ENCODE results near the gene CD244.

CD244 gene

DNA sequence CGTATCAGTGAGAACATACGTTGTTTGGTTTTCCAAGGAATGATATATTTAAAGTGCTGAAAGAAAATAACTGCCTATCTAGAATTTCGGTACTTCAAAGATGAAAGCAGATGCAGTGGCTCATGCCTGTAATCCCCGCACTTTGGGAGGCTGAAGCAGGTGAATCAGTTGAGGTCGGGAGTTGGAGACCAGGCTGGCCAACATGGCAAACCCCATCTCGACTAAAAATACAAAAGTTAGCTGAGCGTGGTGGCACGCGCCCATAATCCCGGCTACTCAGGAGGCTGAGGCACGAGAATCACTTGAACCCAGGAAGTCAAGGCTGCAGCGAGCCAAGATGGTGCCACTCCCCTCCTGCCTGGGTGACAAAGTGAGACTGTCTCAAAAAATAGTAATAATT is 16.4 kb downstream of the CD244 start:
- DNase-seq (ENCODE audit: low read depth) = no peak

DNA sequence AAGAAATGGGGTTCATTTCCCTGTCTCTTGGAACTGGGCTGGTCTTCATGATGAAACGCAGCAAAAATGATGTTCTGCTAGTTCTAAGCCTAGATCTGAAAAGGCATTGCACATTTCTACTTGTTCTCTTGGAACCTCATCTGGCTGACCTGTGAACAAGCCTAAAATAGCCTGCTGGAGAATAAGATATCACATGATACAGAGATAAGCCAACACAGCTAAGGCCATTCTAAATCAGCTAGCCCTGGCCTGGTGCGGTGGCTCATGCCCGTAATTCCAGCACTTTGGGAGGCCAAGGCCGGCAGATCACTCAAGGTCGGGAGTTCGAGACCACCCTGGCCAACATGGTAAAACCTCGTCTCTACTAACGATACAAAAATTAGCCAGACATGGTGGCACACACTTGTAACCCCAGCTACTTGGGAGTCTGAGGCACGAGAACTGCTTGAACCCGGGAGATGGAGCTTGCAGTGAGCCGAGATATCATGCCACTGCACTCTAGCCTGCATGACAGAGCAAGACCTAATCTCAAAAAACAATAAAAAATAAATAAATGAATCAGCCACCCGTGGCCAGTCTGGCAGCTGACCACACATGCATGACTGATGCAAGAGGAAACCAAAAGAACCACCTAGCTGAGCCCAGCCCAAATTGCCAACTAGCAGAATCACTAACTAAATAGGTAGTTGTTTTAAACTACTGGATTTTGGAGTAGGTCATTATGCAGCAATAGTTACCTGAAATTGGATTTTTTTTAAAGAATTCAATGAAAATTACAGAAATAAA is 18.0 kb downstream of the CD244 start:
- no peak for DNase-seq (ENCODE audit: low read depth)

DNA sequence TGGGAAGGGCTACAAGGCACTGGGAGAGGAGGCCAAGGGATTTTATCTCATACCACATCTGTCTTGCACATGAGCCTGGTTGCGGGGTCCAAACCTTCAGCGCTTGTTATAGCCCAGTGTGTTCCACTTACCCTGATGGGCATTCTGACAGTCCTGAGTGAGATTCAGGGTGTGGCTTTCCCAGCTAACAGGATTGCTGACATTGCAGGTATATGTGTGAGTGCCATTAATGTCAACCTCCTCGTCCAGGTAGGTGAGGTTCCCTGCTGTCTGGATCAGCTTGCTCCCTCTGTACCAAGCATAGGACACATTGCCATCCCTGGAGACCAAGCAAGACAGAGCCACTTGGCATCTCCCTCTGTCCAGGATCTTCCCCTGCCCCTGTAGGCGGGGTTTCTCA is 21.6 kb downstream of the CD244 start:
- DNase-seq (ENCODE audit: low read depth) = no peak

DNA sequence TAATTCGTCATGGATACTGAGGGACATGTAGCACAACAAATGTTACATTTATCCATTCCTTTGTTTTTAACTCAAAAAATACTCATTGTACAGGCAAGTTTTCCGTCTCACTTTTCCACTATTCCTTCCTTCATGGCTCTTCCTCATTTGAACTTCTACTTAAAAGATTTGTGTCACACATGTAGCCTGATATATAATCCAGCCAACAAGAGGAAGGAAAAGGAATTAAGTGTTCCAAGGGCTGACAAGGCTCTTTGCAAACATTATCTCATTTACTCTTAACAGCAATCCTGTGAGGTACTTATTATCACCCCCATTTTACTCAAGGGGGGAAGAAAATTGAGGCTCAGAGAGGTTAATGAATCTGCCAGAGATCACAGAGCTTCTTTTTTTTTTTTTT is 22.9 kb downstream of the CD244 start:
- DNase-seq (ENCODE audit: low read depth) = no peak

DNA sequence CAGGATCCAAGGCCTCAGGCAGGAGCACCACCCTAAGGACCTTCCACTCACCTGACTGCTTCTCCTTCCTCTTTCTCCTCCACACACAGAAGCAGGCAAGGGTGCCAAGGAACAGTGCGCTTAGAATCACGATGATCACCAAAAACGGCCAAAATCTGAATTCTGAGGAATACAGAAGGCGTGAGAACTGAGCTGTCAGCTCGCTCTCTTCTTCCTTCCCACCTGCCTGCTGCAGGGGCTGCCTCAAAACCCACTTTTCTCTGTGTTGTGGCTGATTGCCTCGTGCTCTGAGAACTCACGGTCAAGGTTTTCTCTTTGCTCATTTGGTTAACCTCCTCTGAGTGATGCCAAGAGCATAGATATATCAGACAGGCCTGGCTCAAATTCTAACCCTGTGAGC is 23.8 kb downstream of the CD244 start:
- no peak for DNase-seq (ENCODE audit: low read depth)

DNA sequence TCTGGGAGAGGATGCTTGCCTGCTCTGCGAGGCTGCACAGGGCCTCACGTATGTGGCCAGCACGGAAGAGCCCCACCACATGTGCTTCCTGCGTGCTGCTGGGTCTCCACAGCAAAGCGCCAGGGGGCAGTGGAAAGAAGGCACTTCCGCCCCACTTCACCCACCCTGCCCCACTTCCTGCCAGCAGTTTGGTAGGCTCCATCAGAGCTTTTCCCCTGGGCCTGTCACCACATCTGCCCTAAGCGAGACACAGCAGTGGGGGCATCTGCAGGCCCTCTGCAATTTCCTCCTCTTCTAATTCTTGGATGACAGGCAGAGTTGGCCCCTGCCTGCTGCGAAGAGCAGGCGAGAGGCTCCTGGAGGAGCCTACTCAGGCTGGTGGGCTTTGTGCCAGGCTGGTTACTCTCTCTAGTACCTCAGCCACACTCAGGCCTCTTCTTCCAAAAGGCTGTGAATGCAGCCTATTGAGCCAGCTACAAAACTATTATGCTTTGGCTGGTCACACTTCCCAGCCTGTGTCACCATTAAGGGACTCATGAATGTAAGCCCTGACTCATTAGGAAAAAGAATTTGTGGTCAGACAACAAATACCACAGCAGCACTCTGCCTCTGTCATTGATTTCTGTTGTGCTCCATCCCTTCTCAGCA is 25.0 kb downstream of the CD244 start:
- DNase-seq (ENCODE audit: low read depth) = peak; percentile 67

DNA sequence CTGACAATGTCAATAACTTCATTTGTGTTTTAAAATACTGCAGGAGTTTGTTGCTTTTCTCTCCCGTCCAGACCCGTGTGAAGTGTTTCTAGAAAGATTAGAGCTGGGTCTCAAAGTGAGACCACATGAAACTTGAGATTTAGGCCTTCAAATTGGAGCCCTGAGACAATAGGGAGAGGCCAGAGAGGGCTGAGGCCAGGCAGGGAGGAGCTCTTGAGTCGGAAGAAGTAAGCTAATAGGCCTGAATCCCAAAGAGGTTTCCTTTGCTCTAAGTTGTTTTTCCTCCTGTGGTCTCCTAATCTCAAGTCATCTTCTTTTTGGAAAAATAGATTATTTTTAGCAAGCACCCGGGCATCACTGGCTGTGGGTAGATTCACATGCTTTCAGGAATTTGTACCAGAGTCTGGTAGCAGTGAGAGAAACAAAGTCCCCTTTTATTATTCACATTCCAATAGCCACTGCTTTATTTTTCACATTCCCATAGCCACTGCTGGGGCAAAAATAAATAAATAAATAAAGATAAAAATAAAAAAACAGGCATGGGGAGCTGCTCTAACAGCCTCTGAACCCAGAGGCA is 25.6 kb downstream of the CD244 start:
- no peak for DNase-seq (ENCODE audit: low read depth)

DNA sequence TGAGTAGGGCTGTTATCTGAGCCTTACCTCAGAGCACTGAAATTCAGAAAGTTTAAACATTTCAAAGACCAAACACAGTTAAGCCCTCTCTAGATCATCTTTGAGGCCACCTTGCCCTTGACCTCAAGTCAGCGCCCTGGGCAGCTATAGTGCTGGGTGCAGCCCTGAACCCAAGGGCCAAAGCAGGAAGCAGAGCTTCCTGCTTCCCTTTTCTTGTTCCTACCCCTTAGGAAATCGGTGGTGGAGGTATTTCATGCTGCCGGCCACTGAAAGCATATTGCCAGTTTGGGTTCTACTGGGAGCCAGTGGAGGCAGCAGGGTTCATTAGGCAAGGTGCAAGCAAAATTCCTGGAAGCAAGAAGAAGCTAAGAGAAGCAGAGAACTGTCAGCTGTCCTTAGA is 26.1 kb downstream of the CD244 start:
- DNase-seq (ENCODE audit: low read depth) = no peak

DNA sequence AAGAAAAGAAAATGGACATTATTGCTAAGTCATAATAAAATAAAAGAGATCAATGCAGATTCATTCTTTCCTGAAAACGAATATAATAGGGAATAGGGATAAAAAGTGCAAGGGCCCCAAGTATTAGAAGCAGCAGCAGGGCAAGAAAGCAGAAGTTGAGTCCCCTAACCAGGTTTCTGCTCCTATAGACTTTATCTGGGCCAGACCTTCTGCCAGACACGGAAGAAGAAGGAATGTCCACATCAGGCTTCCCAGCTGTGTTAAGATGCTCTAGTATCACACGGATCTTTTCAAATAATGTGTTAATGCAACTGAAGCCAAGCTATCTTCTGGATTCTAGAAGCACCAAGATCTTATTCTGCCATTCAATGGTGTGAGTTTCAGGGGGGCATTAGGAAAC is 26.9 kb downstream of the CD244 start:
- no peak for DNase-seq (ENCODE audit: low read depth)

DNA sequence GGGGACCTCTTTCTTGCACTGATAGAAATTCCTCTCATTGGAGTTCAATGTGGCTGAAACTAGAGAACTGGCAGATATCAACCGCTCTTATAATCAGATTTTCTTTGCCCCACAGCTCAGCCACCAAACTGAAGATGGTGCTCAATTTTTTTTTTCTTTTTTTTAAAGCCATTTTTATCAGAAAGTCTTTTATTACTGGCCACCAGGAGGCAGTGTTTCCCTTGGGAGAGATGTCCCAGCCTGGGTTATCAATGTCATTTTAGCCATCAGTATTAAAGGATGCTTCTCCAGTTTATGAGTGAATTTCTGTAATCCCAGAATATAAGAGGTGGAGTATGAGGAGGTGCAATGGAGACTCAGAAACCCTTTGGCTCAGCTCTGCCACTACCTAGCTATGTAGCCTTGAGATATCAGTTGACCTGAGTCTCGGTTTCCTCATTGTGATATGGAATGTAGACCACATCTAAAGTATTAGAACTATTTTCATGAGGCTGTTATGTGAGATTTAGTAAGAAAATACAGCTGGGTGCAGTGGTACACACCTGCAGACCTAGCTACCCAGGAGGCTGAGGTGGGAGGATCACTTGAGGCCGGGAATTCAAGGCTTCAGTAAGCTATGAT is 27.6 kb downstream of the CD244 start:
- DNase-seq (ENCODE audit: low read depth) = peak; percentile 30

DNA sequence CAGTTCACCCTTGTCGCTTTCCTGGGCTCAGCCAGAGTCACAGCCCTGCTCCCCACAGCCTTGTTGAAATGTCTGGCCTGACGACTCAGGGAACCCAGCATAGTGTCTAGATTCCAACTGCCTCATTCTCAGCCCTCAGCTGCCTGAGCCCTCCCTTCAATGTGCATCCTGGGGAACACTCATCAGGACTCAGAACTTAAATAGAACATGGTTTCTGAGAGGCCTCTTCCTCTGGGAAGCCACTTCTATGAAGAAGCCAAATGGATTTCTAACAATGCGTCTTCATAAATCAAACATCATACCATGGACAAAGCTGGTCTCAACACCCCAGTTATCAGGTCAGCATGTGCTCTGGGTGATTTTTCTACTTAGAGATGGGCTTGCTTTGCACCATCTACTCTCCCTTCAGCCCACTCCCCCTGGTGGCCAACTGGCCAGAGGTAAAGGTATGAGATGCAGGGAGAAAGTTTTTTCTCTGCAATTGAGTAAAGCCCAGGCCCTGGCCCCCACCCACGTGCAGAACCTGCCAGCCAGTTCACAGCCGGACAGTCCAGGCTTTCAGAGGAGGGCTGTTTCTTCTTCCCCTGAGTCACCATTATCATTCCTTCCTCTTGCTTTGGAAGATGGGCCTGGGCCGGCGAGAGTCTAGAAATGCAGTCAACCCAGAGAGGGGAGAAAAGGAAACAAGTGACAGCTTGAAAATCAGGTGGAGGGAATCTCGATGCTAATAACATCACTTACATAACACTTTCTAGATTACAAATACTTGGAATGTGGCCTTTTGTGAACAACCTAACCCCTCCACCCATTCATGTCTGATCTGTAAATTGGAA is 32.1 kb downstream of the CD244 start:
- DNase-seq (ENCODE audit: low read depth) = peak; percentile 71

DNA sequence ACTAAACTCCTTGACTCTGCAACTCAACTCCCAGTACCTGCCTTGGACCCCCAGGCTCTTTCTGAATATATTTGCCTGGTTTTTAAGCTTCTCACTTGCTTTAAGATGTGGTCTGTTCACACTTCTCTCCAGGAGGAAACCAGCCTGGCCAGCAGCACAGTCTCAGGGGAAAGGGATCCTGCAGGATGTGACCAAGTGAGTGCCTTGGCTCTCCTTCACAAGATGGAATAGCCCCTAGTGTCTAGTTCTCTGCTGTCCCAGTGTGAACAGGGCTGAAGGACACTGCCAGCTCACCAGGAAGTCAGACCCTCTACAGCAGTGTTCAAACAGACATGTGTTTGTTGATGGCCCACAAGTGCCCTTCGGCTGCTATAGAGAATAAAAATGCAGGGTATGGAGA is 32.9 kb downstream of the CD244 start:
- DNase-seq (ENCODE audit: low read depth) = no peak

DNA sequence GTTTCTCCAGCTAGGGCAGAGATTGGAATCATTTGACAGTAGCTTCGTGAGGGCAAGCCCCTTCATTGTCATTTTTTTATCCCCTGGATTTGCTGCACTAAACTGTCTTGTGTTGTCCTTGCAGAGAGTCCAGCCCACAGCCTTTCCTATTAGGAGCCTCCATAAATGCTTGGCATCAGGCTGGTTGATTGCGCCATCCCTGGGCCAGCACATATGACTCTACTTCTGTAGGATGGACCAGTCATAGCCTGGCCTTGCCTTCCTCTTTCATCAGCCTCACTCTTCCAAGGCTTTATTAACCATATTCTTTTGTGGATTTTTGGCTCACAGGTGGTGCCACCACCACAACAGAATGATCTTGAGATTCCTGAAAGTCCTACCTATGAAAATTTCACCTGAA is 35.3 kb downstream of the CD244 start:
- DNase-seq (ENCODE audit: low read depth) = no peak

DNA sequence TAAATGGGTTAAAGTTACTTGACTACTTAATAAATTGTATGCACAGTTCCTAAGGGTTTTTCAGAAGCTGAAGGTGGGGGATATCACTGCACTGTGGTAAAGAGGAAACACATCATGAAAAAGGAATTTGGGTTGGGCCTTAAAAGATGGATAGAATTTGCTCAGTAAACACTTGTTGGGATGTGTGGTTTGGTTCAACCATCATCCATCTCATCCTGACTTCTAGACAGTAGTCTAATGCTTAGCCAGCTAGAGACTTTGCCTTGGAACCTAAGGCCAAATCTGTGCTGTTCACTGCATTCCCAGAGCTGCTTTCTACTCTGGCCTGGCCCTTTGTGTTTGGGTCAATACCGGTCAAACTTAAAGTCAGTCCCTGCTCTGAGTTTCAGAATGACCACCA is 36.1 kb downstream of the CD244 start:
- DNase-seq (ENCODE audit: low read depth) = no peak

DNA sequence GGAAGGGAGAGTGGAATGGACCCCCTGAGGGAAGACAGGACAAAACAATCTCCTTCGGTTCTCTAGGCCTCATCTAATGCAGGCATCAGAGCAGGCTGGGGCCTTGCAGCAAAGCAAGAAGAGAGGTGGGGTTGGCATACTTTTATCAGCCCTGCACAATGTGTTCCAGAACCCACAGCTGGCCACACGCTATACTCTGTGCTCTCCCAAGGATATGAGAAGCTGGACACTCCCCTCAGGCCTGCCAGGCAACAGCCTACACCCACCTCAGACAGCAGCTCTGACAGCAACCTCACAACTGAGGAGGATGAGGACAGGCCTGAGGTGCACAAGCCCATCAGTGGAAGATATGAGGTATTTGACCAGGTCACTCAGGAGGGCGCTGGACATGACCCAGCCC is 39.4 kb downstream of the CD244 start:
- no peak for DNase-seq (ENCODE audit: low read depth)

DNA sequence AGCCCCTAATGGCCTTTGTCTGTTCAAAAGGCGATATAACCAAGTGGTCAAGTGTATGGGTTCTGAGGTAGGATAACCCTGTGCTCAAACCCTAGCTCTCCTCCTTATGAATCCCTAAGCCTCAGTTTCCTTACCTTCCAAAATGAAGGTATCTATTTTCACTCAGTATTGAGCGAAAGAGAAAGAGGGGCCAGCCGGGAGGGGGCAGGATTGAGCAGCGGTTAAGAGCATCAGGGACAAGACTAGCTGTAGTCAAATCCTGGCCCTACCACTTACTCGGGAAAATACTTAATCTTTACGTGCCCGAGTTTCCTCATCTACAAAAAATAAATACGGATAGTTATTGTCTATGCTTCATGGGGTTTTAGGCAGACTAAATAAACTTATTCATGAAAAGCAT is 41.1 kb downstream of the CD244 start:
- DNase-seq (ENCODE audit: low read depth) = no peak

DNA sequence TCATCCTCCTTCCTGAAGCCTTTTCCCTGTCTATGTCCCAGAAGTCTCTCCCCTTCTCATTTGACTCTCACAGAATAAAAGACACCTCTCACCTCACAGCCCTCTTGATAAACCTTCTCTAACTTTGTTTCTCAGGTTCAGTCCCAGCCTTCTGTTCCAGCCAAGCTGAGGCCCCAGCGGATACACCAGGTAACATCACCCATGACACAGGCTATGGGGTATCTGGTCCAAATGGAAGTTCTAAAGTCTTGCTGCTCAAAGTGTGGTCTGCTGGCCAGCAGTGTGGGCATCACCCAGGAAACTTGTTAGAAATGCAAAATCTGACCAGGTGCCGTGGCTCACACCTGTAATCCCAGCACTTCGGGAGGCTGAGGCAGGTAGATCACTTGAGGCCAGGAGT is 43.5 kb downstream of the CD244 start:
- no peak for DNase-seq (ENCODE audit: low read depth)

DNA sequence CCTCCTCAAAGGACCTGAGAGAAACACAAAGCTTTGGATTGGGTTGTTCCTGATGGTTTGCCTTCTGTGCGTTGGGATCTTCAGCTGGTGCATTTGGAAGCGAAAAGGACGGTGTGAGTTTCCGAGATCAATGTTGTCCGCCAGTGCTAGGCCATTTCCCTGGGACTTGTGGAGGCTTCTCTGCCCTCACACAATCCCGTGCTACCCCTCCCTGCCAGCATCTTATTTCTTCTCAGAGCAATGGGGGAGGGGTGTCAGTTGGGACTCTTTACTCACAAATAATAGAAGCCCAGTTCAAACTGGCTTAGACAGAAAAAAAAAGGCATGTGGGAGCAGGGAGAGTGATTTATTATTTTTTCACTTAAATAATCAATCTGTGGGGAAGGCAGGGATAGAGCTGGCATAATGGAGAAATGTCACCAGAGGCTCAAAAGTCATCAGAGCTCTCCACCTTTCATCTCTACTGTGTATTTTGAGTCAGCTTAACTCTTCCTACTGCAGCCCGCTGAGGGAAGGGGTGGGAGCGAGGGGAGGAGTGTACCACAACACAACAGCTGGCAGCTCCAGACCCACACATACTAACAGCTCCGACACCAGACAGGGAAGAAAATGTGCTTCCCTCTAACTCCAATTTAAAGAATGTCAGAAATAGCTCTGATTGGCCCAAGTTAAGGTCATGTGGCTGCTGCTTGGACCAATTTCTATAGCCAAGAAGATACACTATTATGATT is 44.3 kb downstream of the CD244 start:
- no peak for DNase-seq (ENCODE audit: low read depth)

DNA sequence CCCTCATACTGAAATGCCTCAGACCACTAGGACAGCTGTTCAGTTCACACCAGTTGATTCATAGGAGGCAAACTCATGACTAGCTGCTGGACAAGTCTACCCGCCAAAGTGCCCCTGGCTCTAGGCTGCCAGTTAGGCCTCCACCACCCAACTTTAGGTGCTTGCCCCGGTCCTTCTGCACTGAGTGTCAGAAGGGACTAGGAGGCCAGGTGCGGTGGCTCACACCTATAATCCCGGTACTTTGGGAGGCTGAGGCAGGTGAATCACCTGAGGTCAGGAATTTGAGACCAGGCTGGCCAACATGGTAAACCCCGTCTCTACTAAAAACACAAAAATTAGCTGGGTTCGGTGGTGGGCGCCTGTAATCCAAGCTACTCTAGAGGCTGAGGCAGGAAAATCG is 47.8 kb downstream of the CD244 start:
- DNase-seq (ENCODE audit: low read depth) = no peak

DNA sequence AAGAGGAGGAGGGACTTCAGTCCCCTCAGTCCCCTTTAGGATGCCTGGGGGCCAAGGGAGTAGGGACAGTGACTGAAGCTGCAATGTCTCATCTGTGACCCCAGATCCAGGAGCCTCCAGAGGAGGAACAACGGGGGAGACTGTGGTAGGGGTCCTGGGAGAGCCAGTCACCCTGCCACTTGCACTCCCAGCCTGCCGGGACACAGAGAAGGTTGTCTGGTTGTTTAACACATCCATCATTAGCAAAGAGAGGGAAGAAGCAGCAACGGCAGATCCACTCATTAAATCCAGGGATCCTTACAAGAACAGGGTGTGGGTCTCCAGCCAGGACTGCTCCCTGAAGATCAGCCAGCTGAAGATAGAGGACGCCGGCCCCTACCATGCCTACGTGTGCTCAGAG is 48.4 kb downstream of the CD244 start:
- no peak for DNase-seq (ENCODE audit: low read depth)

DNA sequence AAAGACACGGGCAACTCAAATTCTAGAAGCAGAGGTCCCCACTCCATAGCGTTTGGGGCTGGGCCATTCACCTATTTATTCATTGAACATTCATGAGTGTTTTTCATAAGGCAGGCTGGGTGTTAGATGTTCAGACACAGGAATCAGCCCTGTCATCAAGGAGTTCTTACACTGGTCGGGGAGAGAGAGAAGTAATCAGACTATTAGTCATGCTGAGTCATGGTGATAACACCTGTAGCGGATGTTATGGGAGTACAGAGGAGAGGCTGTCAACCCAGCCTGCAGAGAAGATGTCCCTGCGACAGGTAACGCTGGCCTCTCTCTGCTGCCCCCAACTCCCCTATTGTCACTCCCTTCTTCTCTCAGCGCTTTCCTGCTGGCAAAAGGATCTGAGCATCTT is 49.5 kb downstream of the CD244 start:
- no peak for DNase-seq (ENCODE audit: low read depth)

DNA sequence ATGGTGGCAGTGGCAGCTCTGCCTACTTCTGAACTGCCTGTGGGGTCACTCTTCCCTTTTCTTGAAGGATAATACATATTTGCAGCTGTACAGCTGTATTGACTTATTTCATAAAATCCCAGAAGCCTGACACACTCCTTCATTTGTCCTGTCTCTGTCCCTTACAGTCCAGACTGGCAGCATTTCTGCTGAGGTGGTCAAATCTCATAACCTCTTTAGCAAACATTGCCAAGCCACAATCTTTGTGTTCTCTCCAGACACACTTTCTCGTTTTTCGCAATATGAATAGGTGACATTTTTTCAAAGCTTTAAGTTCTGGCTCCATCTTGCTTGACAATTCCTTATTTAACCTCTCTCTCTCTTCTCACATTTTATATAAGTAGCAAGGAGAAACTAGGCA is 51.5 kb downstream of the CD244 start:
- DNase-seq (ENCODE audit: low read depth) = no peak
